Measurements from ENCODE around the gene TANC1.

The TANC1 gene

DNA sequence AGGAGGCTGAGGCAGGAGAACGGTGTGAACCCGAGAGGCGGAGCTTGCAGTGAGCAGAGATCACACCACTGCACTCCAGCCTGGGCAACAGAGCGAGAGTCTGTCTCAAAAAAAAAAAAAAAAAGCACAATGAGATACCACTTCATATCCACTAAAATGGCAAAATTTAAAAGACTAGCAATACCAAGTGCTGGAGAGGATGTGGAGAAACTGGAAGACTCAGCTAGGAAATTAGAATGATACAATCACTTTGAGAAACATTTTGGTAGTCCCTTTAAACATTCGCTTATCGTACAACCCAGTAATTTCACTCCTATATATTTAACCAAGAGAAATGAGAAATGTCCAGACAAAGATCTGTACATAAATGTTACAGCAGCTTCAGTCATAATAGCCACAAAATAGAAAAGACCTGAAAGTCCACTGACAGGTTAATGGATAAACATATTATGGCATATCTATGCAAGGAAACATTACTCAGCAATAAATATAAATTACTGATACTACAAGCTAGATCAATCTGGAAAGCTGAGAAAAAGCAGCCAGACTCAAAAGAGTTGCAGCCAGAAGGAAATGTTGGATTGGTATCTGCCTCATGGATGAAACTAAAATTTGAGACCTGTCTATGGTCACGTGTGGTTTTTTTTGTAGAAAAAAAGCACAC is 278.0 kb downstream of the TANC1 start:
- TF ChIP-seq, protein P1, sequence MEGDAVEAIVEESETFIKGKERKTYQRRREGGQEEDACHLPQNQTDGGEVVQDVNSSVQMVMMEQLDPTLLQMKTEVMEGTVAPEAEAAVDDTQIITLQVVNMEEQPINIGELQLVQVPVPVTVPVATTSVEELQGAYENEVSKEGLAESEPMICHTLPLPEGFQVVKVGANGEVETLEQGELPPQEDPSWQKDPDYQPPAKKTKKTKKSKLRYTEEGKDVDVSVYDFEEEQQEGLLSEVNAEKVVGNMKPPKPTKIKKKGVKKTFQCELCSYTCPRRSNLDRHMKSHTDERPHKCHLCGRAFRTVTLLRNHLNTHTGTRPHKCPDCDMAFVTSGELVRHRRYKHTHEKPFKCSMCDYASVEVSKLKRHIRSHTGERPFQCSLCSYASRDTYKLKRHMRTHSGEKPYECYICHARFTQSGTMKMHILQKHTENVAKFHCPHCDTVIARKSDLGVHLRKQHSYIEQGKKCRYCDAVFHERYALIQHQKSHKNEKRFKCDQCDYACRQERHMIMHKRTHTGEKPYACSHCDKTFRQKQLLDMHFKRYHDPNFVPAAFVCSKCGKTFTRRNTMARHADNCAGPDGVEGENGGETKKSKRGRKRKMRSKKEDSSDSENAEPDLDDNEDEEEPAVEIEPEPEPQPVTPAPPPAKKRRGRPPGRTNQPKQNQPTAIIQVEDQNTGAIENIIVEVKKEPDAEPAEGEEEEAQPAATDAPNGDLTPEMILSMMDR (conservative IDR thresholded peaks at IDR 0.05) = no peak
- H3K27ac ChIP-seq = no peak overlapping the region

DNA sequence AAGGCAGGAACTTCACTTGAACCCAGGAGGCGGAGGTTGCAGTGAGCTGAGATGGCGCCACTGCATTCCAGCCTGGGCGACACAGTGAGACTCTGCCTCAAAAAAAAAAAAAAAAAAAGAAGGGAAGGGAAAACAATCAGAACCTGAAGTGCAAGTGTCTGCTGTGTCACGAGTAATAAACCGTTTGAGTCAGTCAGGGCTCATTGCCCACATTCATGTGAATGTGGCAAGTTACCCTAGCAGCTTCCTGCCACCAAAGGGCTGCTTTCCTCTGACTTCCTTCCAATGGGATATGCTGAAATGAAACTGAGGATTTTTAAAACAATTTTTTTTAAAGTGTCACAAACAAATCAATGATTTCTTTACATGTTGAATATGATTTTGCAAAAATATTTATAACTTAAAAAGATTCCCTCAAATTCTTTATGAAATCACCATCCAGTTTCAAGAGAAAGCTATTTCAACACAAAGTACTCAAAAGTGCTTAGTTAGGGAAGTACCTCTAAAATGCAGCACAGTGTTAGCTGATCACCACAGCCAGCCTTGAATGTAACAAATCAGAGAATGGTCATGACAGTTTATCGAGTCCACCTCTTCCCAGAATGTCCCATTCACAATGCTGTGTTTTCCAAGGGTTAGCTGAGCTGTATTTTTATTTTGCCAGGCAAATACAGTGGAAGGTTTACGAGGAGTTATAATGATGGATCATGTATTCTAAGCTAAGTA is 281.7 kb downstream of the TANC1 start:
- TF ChIP-seq, protein P1 (conservative IDR thresholded peaks at IDR 0.05) = no peak

DNA sequence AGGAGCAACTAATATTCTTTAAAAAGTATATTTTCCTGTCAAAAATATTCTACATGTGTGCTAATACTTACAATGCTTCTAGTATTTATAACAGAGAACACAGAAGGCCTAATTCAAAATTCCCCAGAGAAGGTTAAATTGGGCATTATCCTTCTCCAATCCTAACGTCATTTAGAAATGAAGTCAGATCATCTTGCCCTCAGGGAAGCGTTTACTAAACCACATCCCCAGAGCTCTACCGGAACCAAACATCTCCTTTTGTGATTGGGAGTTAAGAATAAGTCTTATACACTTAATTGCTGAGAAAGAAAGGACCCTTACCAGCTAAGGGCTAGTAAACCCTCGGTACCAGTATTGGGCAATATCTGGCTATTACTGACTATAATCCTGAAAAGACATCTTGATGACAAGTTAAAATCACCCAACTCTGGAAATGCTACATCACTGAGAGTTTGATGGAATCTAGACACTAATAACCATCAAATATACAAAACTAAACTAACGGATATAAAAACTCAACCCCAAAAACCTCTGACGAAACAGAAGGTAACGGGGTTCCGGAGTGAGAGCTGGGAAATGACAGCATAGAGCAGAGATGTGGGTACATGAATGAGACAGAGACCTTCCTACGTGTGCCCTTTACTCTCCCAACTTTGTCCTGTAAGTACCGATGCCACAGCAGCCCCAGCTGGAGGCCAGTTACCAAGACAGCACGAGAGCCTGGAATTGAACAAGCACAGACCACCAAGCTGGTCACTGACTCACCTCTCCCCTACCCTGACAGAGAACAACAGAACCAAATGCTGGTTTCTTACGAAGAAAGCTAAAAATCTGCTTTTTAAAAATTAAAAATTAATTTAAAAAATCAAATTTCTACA is 283.1 kb downstream of the TANC1 start:
- TF ChIP-seq, protein P1 (conservative IDR thresholded peaks at IDR 0.05) = no peak

More for the DNA sequence above, 281.7 kb downstream of the TANC1 start:
- H3K27ac ChIP-seq = peak overlapping the region; percentile 77

DNA sequence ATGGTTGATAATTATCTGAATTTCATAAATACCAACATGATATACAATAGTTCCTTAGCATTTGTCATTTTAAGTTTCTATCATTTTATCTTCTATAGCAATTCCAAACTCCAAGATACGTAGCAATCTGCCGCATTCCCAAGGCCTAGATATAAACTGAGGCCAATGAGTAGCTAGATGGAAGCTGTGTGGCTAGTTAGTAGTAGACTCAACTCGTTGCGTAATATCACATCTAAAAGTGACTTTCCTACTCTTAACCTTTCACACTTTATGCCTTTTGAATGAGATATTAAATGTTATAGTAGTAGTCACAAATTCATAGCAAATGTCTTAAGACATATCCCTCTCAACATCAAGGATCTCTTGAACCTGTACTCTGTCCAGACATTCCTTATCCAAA is 284.5 kb downstream of the TANC1 start:
- no peak overlapping the region for H3K27ac ChIP-seq
- TF ChIP-seq, protein P1 (conservative IDR thresholded peaks at IDR 0.05) = no peak

More for the DNA sequence above, 283.1 kb downstream of the TANC1 start:
- H3K27ac ChIP-seq = peak overlapping the region; percentile 77; the same call in 1 of the 2 replicates

DNA sequence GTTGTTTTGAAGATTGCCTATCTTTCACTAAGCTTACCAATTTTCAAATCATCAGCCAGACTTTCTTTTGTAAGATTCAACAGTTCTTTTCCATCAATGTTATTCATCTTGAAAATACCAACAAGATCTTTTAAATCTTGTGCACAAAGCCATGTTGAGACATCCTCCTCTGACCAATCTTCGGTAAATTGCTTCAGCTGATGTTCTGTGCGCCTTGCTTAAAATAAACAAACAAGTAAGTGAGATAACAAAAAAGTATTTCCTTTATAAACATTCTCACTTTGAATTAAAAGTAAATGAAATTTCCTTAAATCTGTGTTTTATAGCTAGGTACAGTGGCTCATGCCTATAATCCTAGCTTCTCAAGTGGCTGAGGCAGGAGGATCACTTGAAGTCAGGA is 287.7 kb downstream of the TANC1 start:
- TF ChIP-seq, protein P1 (conservative IDR thresholded peaks at IDR 0.05) = no peak
- H3K27ac ChIP-seq = no peak overlapping the region

DNA sequence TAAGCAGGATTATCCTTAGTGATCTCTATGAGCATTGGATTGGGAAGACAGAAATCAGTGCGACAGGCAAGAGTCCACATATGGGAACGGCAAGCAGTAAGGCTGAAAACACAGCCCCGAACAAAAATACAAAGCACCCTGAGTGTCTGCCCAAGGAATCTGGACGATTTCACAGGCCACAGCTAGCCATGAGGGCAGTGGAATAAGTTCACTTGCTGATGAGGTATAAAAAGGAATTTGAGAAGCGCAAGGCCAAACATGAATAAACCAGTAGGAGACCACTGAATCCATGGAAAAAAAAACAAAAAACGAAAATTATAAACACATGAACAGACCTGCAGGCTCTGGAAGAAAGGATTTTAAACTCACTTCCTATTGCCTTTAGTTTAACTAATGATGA is 293.8 kb downstream of the TANC1 start:
- TF ChIP-seq, protein P1 (conservative IDR thresholded peaks at IDR 0.05) = no peak
- H3K27ac ChIP-seq = no peak overlapping the region

DNA sequence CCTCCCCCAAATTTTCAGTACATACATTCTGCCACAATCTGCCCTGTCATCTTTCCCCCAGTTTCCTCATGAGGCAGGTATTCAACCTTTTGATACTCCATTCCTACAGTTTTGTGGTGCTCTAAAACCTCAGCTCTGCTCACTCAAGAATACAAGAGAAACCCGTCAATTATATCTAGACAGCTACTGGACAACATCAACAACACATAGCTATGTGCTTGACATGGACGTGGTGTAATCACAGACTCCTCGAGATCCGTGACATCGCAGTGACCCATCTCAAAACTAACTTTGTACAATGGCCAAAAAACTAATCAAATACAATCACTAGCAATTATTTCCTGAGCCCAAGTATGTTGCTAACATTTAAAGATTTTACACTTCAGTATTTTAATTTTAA is 294.5 kb downstream of the TANC1 start:
- TF ChIP-seq, protein P1 (conservative IDR thresholded peaks at IDR 0.05) = no peak
- H3K27ac ChIP-seq = no peak overlapping the region

Measured in VCaP (cell line).